Fibroblast of upper back skin (primary cell): ENCODE results near the gene ROPN1.

ENCODE experiments used
- DNase-seq: peaks from one replicate; pipeline ENCODE4 v3.0.0-alpha.2; 2013

The ROPN1 gene

DNA sequence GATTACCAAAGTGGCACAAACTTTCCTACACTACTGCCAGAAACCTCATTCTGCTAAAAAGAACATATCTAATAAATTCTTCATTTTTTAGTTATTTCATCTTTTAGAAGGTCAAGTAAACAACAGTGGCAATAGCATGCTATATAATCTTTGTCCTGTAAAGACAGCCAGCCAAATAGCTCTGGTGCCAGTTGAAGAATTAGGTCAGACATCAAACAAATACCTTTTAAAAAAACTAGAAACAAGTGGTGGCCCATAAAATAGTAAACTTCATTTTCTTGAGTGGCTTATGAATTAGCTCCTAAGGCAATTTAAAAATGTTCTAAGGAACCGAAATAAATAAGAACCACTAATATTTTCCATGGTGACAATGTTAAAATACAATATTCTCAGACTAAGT, 50.4 kb downstream of the ROPN1 start:
- no peak for DNase-seq

DNA sequence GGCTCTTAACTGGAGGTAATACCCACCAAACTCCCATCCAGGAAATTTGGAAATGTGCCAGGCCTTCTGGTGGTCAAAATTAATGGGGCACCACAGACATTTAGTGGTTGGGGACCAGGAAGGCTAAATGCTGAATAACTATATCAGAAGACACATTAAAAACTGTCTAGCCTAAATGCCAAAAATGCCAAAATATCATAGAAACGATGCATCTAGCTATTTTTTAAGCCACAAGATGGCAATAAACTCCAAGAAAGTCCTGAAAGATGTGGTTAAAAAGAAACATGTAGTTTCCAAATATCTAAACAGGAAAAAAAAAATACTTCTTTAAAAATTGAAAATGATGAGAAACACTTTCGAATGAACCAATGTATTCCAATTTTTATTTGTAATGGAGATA, 50.8 kb downstream of the ROPN1 start:
- DNase-seq, result peak; percentile 13

DNA sequence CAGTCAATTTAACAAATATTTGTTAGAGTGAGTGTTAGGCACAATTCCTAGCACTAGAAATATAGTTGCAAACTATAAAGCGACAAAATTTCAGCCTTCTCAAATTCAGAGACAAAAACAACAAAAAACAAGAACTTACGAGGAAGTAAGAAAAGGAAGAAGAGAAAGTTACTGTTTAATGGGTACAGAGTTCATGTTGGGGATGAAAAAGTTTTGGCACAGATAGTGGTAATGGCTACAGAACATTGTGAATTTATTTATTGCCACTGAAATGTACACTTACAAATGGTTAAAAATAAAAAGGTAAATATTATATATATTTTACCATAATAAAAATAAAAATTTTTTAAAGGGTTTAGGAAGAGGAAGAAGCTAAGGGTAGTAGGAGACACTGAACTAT, 52.2 kb downstream of the ROPN1 start:
- DNase-seq, result no peak

DNA sequence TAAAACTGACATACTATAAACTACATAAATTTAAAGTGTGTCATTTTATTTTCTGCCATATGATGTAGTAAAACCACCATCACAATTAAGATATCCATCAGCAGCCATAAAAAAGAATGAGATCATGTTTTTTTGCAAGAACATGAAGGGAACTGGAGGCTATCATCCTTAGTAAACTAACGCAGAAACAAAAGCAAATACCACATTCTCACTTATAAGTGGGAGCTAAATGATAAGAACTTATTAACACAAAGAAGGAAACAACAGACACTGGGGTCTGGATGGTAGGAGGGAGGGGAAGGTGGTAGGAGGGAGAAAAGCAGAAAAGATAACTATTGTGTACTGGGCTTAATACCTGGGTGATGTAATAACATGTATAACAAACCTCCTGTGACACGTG, 55.5 kb downstream of the ROPN1 start:
- no peak for DNase-seq

DNA sequence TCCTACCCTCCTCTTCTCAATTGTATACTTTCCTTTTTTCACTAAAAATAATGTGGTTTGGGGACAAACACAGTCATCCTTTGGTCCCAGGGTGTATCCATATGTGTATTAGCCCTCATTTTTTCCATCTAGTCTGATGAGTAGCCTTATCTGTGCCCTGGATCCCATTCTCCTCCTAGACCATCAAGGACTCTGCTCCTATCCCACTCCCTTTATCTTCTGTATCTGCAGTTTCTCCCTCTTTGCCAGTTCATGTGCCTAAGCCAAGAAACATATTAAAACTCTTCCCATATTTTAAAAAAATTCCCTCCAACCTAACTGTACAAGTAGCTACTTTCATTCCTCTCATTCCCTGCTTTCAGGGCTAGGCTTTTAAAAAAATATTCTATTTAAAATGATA, 56.1 kb downstream of the ROPN1 start:
- DNase-seq, result no peak

DNA sequence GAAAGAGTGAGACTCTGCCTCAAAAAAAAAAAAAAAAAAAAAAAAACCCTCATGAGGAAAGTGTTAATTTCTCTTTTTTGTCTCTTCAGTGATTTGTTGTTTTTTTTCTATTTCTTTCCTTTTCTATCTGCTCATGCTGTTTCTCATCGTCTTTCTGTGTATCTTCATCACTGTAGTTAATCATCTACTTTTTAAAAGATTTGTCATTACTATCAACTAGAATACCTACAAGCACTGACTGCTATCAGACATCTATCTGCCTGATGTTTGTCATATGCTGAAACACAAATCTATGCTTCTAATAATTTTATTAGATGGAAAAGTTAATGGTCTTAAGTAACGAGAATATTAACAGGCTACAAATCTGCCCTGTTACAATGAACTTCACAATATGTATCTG, 57.7 kb downstream of the ROPN1 start:
- DNase-seq, result no peak

DNA sequence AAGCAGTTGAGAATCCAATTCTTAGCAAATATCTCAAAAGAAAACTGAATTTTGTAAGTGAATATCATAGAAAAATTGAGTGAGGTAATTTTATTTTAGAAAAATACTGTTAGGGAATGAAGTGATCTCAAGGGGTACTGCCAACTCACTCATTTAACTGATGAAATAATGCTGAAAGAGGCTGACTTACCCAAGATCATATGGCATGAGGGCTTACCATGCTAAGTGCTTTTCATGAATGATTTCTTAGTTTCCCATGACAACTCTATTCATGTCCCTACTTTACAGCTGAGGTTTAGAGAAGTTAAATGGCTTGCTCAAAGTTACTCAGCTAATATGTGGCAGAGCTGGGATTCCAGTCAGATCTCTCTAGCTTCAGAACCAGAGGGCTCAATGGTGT, 61.5 kb downstream of the ROPN1 start:
- DNase-seq, result peak; percentile 6

DNA sequence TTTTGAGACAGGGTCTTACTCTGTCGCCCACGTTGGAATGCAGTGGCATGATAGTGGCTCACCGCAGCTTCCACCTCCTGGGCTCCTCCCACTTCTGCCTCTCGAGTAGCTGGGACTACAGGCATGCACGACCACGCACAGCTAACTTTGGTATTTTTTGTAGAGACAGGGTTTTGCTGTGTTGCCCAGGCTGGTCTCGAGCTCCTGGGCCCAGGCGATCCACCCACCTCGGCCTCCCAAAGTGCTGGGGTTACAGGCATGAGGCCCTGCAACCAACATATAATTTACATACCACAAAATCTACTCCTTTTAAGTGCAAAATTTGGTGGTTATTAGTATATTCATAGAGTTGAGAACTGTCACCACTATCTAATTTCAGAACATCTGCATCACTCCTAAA, 62.6 kb downstream of the ROPN1 start:
- DNase-seq, result no peak

DNA sequence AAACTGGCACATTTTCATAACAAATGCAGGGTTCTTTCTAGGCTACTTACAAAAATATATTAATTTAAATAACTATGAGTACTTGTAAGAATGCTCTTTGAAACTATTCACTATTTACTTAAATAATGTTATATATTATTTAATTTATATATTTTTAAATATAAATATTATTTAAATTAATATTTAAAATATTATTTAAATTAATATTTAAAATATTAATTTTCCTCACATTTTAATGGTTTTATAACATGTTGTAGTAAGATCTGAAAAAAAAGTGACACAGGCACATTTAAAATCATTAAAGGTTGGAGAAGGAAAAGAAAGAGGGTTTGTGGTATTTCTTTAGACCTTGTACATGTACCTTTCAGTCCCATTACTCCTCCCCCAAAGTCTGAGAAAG, 65.5 kb downstream of the ROPN1 start:
- DNase-seq, result no peak

DNA sequence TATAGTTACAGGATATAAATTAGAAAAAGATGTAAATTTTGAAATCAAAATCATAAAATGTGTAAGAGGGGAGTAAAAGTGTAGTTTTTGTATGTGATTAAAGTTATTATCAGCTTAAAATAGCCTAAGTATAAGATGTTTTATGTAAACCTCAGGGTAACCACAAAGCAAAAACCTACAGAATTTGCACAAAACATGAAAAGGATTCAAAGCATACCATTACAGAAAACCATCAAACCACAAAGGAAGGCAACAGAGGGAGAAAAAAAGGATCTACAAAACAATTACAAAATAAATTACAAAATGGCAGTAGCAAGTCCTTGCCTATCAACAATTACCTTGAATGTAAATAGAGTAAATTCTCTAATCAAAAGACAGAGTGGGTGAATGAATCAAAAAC, 71.1 kb downstream of the ROPN1 start:
- DNase-seq, result peak; percentile 9

DNA sequence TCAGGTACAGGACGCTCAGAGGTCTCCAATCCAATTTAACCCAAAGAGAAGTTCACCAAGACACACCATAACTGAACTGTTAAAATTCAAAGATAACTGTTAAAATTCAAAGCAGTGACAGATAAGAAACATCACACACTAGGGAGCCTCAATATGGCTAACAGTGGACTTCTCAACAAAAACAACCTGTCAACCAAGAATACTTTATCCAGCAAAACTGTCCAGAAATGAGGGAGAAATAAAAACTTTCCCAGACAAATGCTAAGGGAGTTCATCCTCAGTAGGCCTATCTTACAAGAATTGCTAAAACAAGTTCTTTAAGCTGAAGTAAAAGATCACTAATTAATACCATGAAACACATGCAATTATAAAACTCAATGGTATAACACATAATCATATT, 71.5 kb downstream of the ROPN1 start:
- DNase-seq, result no peak

DNA sequence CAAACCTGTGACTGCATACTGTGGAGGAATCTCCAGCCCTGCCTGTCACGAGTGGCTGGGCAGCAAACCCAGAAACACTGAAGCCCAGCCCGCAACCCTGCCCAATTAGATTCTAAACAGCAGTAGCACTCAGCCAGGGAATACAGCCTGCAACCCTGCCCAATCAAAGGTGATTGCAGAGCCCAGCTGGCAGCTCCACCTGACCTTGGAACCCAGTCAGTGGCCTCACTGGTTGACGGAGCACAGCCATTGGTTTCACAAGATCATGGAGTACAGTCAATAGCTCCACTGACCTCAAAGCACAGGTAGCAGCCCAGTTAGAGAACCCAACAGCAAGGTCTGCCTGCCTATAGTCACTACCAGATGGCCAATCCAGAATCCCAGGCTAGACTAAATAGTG, 72.6 kb downstream of the ROPN1 start:
- no peak for DNase-seq
